ENCODE results near the gene ARHGAP10.

DNA sequence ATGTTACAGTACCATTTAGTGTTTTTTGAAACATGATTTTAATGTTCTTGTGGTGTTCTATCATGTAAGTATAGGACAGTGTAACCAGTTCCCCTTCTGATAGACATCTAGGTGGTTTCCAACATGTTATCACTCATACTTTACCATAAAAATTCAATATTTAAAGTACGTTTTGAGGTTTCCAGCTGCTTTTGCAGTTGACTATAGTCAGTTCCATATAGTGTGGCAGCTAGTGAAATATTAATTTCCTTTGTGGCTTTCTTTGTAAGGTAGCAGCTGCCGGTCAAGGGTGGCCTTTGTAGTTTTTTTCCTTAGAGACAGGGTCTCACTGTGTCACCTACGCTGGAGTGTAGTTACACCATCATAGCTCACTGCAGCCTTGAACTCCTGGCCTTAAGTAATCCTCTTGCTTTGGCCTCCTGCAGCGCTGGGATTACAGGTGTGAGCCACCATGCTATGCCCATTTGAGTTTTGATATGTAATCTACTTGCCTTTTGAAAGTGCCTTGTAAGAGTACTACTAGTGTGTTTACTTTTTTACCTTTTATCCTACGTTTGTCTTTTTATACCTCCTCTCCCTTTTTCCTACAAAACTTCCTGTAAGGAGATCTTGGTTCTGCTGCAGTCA, 63.0 kb downstream of the ARHGAP10 start:
- TF ChIP-seq EZH2 (IDR thresholded peaks at IDR 0.05), result no peak
- no peak for TF ChIP-seq FOXP2 (optimal IDR thresholded peaks at IDR 0.05; ENCODE audit: control extremely low read depth, extremely low read length, insufficient read depth)
- no peak for TF ChIP-seq POLR2AphosphoS5 (IDR thresholded peaks at IDR 0.05; ENCODE audit: borderline replicate concordance, low read depth, low read length)
